Measurements from ENCODE around the gene GALNTL6. TPM values are rescaled to one million over a fixed set of nuclear protein-coding genes. Genes with fewer than 3 reads are reported as not detected.

GALNTL6 gene
- total and polyA plus RNA-seq, 2 donors (not counting 1 experiment from before 2014, with no cell fraction given), result 0.99 to 1.1 TPM

DNA sequence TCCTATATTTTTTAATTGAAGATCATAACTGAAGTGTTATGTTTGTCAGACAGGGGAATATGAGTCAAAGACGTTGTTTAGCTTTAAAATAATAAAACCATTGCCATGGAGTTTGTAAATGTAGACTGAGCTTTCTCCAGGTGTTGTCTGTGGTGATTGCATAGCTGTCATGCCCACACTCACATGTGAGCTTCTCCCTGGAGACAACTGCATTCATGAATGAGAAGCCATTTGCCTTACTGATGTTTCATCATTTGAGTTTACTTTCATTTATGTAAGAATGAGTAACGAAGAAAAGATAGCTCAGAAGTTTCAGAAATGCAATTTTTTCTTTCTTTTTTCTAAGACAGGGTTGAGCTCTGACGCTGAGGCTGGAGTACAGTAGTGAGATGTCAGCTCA is 339.1 kb downstream of the GALNTL6 start:
- Mint-ChIP-seq H3K4me1 (no peaks in the 10 kb centered on the region), H3K27ac (no peak overlapping the region), H3K4me3 (no peak overlapping the region), H3K27me3 (no peaks in the 10 kb centered on the region), H3K9me3 (ENCODE audit: insufficient read depth) (no peaks in the 10 kb centered on the region)
- CTCF ChIA-PET, result no interaction called here
- H3K79me2 ChIP-seq (ENCODE audit: control insufficient read depth, insufficient read depth, low read length), result no peaks in the 10 kb centered on the region
- H3K27ac ChIP-seq (ENCODE audit: low read length in 2 of 2), result no peak overlapping the region
- no peak for ATAC-seq (ENCODE audit: low read depth)
- no peaks in the 10 kb centered on the region for H4K20me1 ChIP-seq (ENCODE audit: control insufficient read depth, insufficient read depth, low read length, poor library complexity, severe bottlenecking)
- intact Hi-C loops (cut with micrococcal nuclease), result no loop called here
- no peaks in the 10 kb centered on the region for H3K9me3 ChIP-seq (ENCODE audit: control extremely low read depth in 1 of 3, control insufficient read depth in 2 of 3, insufficient read depth in 1 of 3, low read length in 2 of 3)
- H3K9ac ChIP-seq (ENCODE audit: low read length), result no peak overlapping the region
- DNase-seq, result no peak
- TF ChIP-seq, protein P1, sequence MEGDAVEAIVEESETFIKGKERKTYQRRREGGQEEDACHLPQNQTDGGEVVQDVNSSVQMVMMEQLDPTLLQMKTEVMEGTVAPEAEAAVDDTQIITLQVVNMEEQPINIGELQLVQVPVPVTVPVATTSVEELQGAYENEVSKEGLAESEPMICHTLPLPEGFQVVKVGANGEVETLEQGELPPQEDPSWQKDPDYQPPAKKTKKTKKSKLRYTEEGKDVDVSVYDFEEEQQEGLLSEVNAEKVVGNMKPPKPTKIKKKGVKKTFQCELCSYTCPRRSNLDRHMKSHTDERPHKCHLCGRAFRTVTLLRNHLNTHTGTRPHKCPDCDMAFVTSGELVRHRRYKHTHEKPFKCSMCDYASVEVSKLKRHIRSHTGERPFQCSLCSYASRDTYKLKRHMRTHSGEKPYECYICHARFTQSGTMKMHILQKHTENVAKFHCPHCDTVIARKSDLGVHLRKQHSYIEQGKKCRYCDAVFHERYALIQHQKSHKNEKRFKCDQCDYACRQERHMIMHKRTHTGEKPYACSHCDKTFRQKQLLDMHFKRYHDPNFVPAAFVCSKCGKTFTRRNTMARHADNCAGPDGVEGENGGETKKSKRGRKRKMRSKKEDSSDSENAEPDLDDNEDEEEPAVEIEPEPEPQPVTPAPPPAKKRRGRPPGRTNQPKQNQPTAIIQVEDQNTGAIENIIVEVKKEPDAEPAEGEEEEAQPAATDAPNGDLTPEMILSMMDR (IDR thresholded peaks at IDR 0.05), result no peak
- TF ChIP-seq EZH2 (IDR thresholded peaks at IDR 0.05; ENCODE audit: borderline replicate concordance, insufficient read depth, low read depth, low read length, poor library complexity, severe bottlenecking), result no peak
- H3K36me3 ChIP-seq (replicated peaks in 1 of 2; ENCODE audit: control extremely low read depth in 1 of 2, control insufficient read depth in 1 of 2, extremely low read depth in 1 of 2, insufficient read depth in 2 of 2, low read length in 1 of 2), result no peaks in the 10 kb centered on the region
- H3K4me1 ChIP-seq (ENCODE audit: control insufficient read depth in 2 of 2, insufficient read depth in 2 of 2, low read length in 2 of 2), result no peaks in the 10 kb centered on the region
- H3K27me3 ChIP-seq (replicated peaks in 1 of 4; ENCODE audit: control extremely low read depth in 1 of 4, control insufficient read depth in 3 of 4, insufficient read depth in 4 of 4, low read length in 3 of 4), result no peaks in the 10 kb centered on the region
- 69% methylated on average over 2 of the region's 3 CpGs for WGBS (ENCODE audit: insufficient coverage)
- H3K4me2 ChIP-seq (replicated peaks; ENCODE audit: low read depth, low read length, poor library complexity, severe bottlenecking), result no peak overlapping the region
- H3K4me3 ChIP-seq (ENCODE audit: control extremely low read depth in 1 of 5, extremely low read depth in 1 of 5, insufficient read depth in 1 of 5, low read depth in 2 of 5, low read length in 4 of 5), result no peak overlapping the region
- no peak overlapping the region for H2AFZ ChIP-seq (ENCODE audit: insufficient read depth, low read depth, low read length, poor library complexity, severe bottlenecking)
- POLR2A ChIA-PET, result no interaction called here

DNA sequence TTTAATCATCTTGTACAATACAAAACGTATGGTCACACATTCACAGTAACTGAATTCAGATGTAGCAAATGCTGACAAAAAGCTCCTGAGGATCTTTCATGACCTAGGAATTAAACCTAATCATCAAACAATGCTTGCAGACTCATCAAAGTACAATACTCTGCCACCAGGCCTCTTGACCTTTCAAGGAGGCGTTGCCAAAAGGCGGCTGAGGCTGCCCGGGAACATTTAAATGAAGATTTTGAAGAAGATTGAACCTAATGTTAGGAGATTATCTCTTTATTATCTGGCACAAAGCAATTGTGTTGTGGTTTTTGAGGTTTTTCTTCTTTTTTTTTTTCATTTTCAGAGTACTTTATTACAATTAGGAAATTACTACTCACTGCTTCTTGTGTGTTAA is 340.5 kb downstream of the GALNTL6 start:
- Histone ChIP-seq H3K27ac (ENCODE audit: low read length in 2 of 2) (no peak overlapping the region), H3K4me2 (replicated peaks; ENCODE audit: low read depth, low read length, poor library complexity, severe bottlenecking) (no peak overlapping the region), H3K27me3 (replicated peaks in 1 of 4; ENCODE audit: control extremely low read depth in 1 of 4, control insufficient read depth in 3 of 4, insufficient read depth in 4 of 4, low read length in 3 of 4) (no peaks in the 10 kb centered on the region), H3K4me1 (ENCODE audit: control insufficient read depth in 2 of 2, insufficient read depth in 2 of 2, low read length in 2 of 2) (no peaks in the 10 kb centered on the region), H3K4me3 (ENCODE audit: control extremely low read depth in 1 of 5, extremely low read depth in 1 of 5, insufficient read depth in 1 of 5, low read depth in 2 of 5, low read length in 4 of 5) (no peak overlapping the region), H3K79me2 (ENCODE audit: control insufficient read depth, insufficient read depth, low read length) (no peaks in the 10 kb centered on the region), H4K20me1 (ENCODE audit: control insufficient read depth, insufficient read depth, low read length, poor library complexity, severe bottlenecking) (no peaks in the 10 kb centered on the region), H3K9ac (ENCODE audit: low read length) (no peak overlapping the region), H2AFZ (ENCODE audit: insufficient read depth, low read depth, low read length, poor library complexity, severe bottlenecking) (no peak overlapping the region), H3K36me3 (replicated peaks in 1 of 2; ENCODE audit: control extremely low read depth in 1 of 2, control insufficient read depth in 1 of 2, extremely low read depth in 1 of 2, insufficient read depth in 2 of 2, low read length in 1 of 2) (no peaks in the 10 kb centered on the region), H3K9me3 (ENCODE audit: control extremely low read depth in 1 of 3, control insufficient read depth in 2 of 3, insufficient read depth in 1 of 3, low read length in 2 of 3) (no peaks in the 10 kb centered on the region)
- no peaks in the 10 kb centered on the region for H3K9me3 Mint-ChIP-seq (ENCODE audit: insufficient read depth)
- 80% methylated on average over 1 of the region's 4 CpGs for WGBS (ENCODE audit: insufficient coverage)
- POLR2A ChIA-PET, result no interaction called here
- H3K4me3 Mint-ChIP-seq, result no peak overlapping the region
- DNase-seq, result no peak
- H3K27me3 Mint-ChIP-seq, result no peaks in the 10 kb centered on the region
- H3K4me1 Mint-ChIP-seq, result no peaks in the 10 kb centered on the region
- no peak for ATAC-seq (ENCODE audit: low read depth)
- no peak overlapping the region for H3K27ac Mint-ChIP-seq
- intact Hi-C loops (cut with micrococcal nuclease), result no loop called here
- CTCF ChIA-PET, result no interaction called here
- TF ChIP-seq, protein P1 (IDR thresholded peaks at IDR 0.05), result no peak
- no peak for TF ChIP-seq EZH2 (IDR thresholded peaks at IDR 0.05; ENCODE audit: borderline replicate concordance, insufficient read depth, low read depth, low read length, poor library complexity, severe bottlenecking)
